Measurements from ENCODE around the gene RUNX2. TPM values are rescaled to one million over a fixed set of nuclear protein-coding genes. Genes with fewer than 3 reads are reported as not detected.

The RUNX2 gene
- total RNA-seq, 1 donor from 2014 or later, result 26.1 TPM

- DNase-seq (ENCODE audit: low read depth) (no peak), FAIRE-seq (no peak)
- TF ChIP-seq CTCF (IDR thresholded peaks at IDR 0.05; ENCODE audit: insufficient read depth, low read depth, low read length) (no peak), EZH2 (IDR thresholded peaks at IDR 0.05; ENCODE audit: insufficient read depth, low read length) (no peak)
Measured at GRCh38 chr6:45467853-45468252, 139.7 kb downstream of the RUNX2 start.

GRCh38 chr6:45469663-45470062 is 141.5 kb downstream of the RUNX2 start:
- TF ChIP-seq EZH2 (IDR thresholded peaks at IDR 0.05; ENCODE audit: insufficient read depth, low read length) (no peak), CTCF (IDR thresholded peaks at IDR 0.05; ENCODE audit: insufficient read depth, low read depth, low read length) (no peak)
- H3K4me2 ChIP-seq (ENCODE audit: low read length), result no peak overlapping the region
- H2AFZ ChIP-seq (ENCODE audit: low read depth, low read length), result no peak overlapping the region
- no peak for DNase-seq (ENCODE audit: low read depth)
- peaks cover 6% of the 10 kb centered on the region for H3K36me3 ChIP-seq (ENCODE audit: insufficient read depth, low read length)
- H3K9ac ChIP-seq (ENCODE audit: low read length), result no peak overlapping the region
- no peaks in the 10 kb centered on the region for H3K27me3 ChIP-seq (ENCODE audit: insufficient read depth, low read length)
- Mint-ChIP-seq H3K27me3 (ENCODE audit: low read depth, unreplicated experiment) (no peaks in the 10 kb centered on the region), H3K9me3 (ENCODE audit: unreplicated experiment) (no peaks in the 10 kb centered on the region), H3K36me3 (ENCODE audit: low read depth, unreplicated experiment) (peaks cover 25% of the 10 kb centered on the region), H3K4me1 (ENCODE audit: low read depth, unreplicated experiment) (peaks cover 22% of the 10 kb centered on the region), H3K4me3 (ENCODE audit: unreplicated experiment) (no peak overlapping the region), H3K27ac (ENCODE audit: unreplicated experiment) (no peak overlapping the region)
- peaks cover 42% of the 10 kb centered on the region for H3K79me2 ChIP-seq (ENCODE audit: insufficient read depth, low read length)
- no peak overlapping the region for H3K27ac ChIP-seq (ENCODE audit: low read depth, low read length)
- peaks cover 3% of the 10 kb centered on the region for H4K20me1 ChIP-seq (ENCODE audit: insufficient read depth, low read length)
- H3K9me3 ChIP-seq (ENCODE audit: insufficient read depth, low read depth, low read length), result no peaks in the 10 kb centered on the region
- peaks cover 12% of the 10 kb centered on the region for H3K4me1 ChIP-seq (ENCODE audit: insufficient read depth, low read length)
- H3K4me3 ChIP-seq (ENCODE audit: insufficient read depth, low read depth, low read length), result no peak overlapping the region
- FAIRE-seq, result no peak

More at GRCh38 chr6:45467853-45468252, 139.7 kb downstream of the RUNX2 start:
- H3K9ac ChIP-seq (ENCODE audit: low read length), result no peak overlapping the region
- peaks cover 6% of the 10 kb centered on the region for H3K36me3 ChIP-seq (ENCODE audit: insufficient read depth, low read length)
- no peak overlapping the region for H3K4me3 ChIP-seq (ENCODE audit: insufficient read depth, low read depth, low read length)
- H3K27me3 ChIP-seq (ENCODE audit: insufficient read depth, low read length), result no peaks in the 10 kb centered on the region
- H3K9me3 ChIP-seq (ENCODE audit: insufficient read depth, low read depth, low read length), result no peaks in the 10 kb centered on the region
- H3K27me3 Mint-ChIP-seq (ENCODE audit: low read depth, unreplicated experiment), result no peaks in the 10 kb centered on the region
- H4K20me1 ChIP-seq (ENCODE audit: insufficient read depth, low read length), result peaks cover 3% of the 10 kb centered on the region
- no peak overlapping the region for H3K27ac ChIP-seq (ENCODE audit: low read depth, low read length)
- no peak overlapping the region for H3K4me3 Mint-ChIP-seq (ENCODE audit: unreplicated experiment)
- H3K4me2 ChIP-seq (ENCODE audit: low read length), result no peak overlapping the region
- peaks cover 23% of the 10 kb centered on the region for H3K36me3 Mint-ChIP-seq (ENCODE audit: low read depth, unreplicated experiment)
- H3K27ac Mint-ChIP-seq (ENCODE audit: unreplicated experiment), result no peak overlapping the region
- H3K9me3 Mint-ChIP-seq (ENCODE audit: unreplicated experiment), result no peaks in the 10 kb centered on the region
- peaks cover 20% of the 10 kb centered on the region for H3K4me1 Mint-ChIP-seq (ENCODE audit: low read depth, unreplicated experiment)
- peaks cover 9% of the 10 kb centered on the region for H3K4me1 ChIP-seq (ENCODE audit: insufficient read depth, low read length)
- H2AFZ ChIP-seq (ENCODE audit: low read depth, low read length), result no peak overlapping the region
- peaks cover 25% of the 10 kb centered on the region for H3K79me2 ChIP-seq (ENCODE audit: insufficient read depth, low read length)

GRCh38 chr6:45470131-45470738 is 142.1 kb downstream of the RUNX2 start:
- Histone ChIP-seq H4K20me1 (ENCODE audit: insufficient read depth, low read length) (peaks cover 3% of the 10 kb centered on the region), H3K4me1 (ENCODE audit: insufficient read depth, low read length) (peaks cover 12% of the 10 kb centered on the region), H3K79me2 (ENCODE audit: insufficient read depth, low read length) (peaks cover 47% of the 10 kb centered on the region), H3K4me3 (ENCODE audit: insufficient read depth, low read depth, low read length) (no peak overlapping the region), H3K36me3 (ENCODE audit: insufficient read depth, low read length) (peaks cover 6% of the 10 kb centered on the region), H3K27ac (ENCODE audit: low read depth, low read length) (no peak overlapping the region), H3K4me2 (ENCODE audit: low read length) (no peak overlapping the region), H3K9ac (ENCODE audit: low read length) (no peak overlapping the region), H3K27me3 (ENCODE audit: insufficient read depth, low read length) (no peaks in the 10 kb centered on the region), H3K9me3 (ENCODE audit: insufficient read depth, low read depth, low read length) (no peaks in the 10 kb centered on the region), H2AFZ (ENCODE audit: low read depth, low read length) (no peak overlapping the region)
- peaks cover 25% of the 10 kb centered on the region for H3K36me3 Mint-ChIP-seq (ENCODE audit: low read depth, unreplicated experiment)
- H3K9me3 Mint-ChIP-seq (ENCODE audit: unreplicated experiment), result no peaks in the 10 kb centered on the region
- no peak overlapping the region for H3K4me3 Mint-ChIP-seq (ENCODE audit: unreplicated experiment)
- FAIRE-seq, result no peak
- DNase-seq (ENCODE audit: low read depth), result no peak
- H3K27me3 Mint-ChIP-seq (ENCODE audit: low read depth, unreplicated experiment), result no peaks in the 10 kb centered on the region
- H3K27ac Mint-ChIP-seq (ENCODE audit: unreplicated experiment), result no peak overlapping the region
- TF ChIP-seq CTCF (IDR thresholded peaks at IDR 0.05; ENCODE audit: insufficient read depth, low read depth, low read length) (no peak), EZH2 (IDR thresholded peaks at IDR 0.05; ENCODE audit: insufficient read depth, low read length) (no peak)
- H3K4me1 Mint-ChIP-seq (ENCODE audit: low read depth, unreplicated experiment), result peaks cover 17% of the 10 kb centered on the region
